ENCODE results near the gene SLC2A11.

Gene SLC2A11, protein sequence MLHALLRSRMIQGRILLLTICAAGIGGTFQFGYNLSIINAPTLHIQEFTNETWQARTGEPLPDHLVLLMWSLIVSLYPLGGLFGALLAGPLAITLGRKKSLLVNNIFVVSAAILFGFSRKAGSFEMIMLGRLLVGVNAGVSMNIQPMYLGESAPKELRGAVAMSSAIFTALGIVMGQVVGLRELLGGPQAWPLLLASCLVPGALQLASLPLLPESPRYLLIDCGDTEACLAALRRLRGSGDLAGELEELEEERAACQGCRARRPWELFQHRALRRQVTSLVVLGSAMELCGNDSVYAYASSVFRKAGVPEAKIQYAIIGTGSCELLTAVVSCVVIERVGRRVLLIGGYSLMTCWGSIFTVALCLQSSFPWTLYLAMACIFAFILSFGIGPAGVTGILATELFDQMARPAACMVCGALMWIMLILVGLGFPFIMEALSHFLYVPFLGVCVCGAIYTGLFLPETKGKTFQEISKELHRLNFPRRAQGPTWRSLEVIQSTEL

GRCh38 chr22:23857606-23858483 lies at the start of gene SLC2A11:
Gene SLC2A11 (plus strand): TSS chr22:23857875. CDS start chr22:23858000, 125 bp downstream.
- DNase-seq (ENCODE audit: low spot score), result peak; percentile 95

- no peak for DNase-seq (ENCODE audit: low spot score)
Measured at GRCh38 chr22:23812378-23812777, 45.3 kb upstream of the SLC2A11 start.

DNA sequence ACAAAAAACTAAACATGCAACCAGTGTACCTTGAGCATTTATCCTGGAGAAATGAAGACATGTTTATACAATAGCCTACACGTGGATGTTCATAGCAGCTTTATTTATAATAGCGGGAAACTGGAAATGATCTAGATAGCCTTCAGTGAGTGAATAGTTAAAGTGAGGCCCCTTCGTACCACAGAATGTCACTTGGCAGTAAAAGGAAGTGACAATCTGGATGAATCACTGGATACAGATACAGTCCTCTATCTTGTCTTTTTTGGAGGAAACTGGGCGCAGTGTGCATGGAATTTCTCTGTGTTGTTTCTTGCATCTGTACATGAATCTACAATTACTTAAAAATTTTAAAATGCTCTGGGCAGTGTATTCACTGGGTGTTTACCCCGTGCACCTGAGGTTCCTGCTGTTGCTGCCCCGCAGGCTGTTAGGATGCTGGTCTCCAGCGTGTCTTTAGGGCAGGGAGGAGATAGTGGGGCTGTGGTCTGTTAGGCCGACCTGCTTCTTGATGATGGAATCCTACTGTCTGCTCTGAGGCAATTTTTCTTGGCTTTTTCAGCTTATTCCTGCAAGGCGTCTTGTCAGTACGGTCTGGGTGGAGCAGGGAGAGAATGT lies 42.0 kb upstream of the SLC2A11 start:
- DNase-seq (ENCODE audit: low spot score), result no peak

DNA sequence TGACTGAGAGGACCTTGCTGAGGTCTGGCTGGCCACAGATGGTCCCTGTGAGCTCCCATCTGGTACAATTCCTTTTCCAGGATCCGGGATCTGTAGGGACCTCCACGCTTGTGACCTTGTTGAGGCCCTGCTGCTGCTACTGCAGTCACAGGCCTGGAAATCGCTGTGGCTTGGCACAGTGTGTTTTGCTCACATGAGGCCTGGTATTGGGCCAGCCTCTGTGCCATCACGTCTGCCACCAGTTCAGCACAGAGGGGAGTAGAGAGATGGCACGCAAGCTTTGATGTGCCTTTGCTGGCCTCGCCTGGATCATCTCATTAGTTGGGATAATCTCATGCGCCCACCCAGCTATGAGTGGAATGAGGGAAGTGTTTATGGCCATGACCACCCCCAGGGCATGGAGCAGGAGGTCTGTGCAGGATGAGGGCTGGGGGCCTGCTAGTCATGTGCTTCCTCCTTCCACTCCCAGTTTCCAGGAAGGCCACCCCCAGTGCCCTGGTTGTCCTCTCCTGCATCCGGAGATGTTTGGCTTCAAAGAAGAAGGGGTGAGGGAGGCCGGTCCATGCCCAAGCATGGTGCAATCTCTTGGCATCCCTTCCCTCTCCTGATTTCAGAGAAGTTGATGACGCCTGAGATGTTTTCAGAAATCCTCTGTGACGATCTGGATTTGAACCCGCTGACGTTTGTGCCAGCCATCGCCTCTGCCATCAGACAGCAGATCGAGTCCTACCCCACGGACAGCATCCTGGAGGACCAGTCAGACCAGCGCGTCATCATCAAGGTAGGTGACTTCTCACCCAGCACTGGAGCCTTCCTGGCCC lies 41.3 kb upstream of the SLC2A11 start:
- no peak for DNase-seq (ENCODE audit: low spot score)

DNA sequence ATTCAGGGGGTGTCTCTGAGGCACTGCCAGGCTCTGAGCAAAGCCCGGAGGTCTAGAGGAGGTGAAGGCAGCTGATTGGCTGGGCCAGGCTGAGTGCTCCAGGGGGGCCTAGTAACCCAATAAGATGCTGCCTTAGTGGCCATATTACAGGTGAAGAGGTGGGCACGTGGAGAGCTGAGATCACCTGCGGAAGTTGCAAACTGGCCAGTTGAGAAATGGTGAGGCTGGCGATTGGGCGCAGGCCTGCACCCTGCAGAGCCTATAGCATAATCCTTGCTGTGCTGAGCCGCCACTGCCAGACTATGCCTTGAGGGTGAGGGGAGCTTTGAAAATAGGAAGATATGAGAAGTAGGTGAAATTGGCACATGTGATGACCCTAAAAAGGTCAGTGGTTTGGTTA lies 40.5 kb upstream of the SLC2A11 start:
- no peak for DNase-seq (ENCODE audit: low spot score)

GRCh38 chr22:23818541-23818940 lies 39.1 kb upstream of the SLC2A11 start:
- DNase-seq (ENCODE audit: low spot score), result no peak

DNA sequence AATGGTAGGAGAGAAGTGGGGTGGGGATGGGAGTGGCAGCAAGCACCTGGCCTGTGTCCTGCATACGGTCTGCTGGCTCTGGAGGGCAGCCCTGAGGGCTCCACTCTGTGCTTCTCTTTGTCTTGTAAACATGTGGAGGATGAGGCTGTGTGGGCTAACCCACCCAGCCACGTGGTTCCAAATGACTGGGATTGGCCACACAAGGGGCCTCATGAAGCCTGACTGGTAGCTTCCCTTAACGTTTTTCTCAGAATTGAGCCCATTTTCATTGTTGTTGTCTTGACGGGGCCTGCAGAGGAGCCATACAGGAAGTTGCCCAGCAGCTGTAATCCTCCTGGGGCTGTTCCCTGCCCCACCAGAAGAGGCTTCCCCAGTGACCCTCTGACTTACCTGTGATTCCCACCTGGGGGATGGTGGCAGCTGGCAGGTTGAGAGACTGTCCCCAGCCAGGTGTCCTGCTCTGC lies 36.9 kb upstream of the SLC2A11 start:
- DNase-seq (ENCODE audit: low spot score), result no peak

DNA sequence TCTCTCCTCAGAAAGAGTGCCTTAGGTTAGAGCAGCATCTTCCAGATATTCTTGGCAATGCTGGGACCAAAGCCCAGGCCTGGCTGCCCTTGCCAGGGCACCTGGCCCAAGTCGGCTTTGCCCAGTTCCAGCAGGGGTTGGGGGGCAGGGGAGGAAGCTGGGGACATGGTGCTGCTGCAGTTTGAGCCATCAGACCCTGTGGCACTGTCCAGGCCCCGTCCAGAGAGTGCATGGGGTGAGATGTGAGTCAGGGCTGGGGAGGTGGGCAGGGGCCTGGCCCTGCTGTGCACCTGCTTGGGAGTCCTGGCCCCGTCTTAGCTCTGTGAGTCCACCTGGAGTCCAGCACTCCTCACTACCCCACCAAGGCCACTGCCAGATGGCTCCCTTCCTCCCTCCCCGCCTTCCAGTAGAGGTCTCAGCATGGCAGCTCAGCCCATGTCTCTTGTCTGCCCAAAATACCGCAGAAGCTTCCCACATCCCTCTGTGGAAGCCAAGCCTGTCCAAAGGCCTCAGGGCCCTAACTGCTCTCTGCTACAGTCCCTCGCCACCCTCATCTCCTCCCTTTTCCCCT lies 35.5 kb upstream of the SLC2A11 start:
- no peak for DNase-seq (ENCODE audit: low spot score)

DNA sequence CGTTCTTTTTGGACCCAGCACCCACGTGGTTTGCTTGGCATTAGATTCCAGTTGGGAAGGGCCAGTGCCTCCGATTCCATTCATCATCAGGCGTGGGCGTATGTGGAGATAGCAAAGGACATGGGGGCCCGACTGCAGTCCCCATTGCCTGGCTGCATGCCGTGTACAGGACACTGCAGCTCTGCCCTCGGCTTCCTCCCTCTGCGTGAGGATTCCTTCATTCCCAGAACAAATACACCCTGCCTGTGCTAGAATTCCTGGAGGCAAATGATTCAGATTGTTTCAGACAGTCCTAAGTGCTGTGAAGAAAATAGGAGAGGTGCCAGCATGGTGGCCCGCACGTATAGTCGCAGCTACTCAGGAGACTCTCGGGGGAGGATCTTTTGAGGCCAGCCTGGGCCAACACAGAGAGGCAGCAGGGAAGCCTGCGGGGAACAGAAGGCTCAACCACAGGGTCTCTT lies 34.3 kb upstream of the SLC2A11 start:
- DNase-seq (ENCODE audit: low spot score), result no peak

- DNase-seq (ENCODE audit: low spot score), result no peak
Measured at GRCh38 chr22:23824476-23825245, 33.0 kb upstream of the SLC2A11 start.

- DNase-seq (ENCODE audit: low spot score), result no peak
Measured at GRCh38 chr22:23825246-23825905, 32.3 kb upstream of the SLC2A11 start.

- no peak for DNase-seq (ENCODE audit: low spot score)
Measured at GRCh38 chr22:23826510-23827350, 30.9 kb upstream of the SLC2A11 start.

GRCh38 chr22:23827351-23827995 lies 30.2 kb upstream of the SLC2A11 start:
- no peak for DNase-seq (ENCODE audit: low spot score)

DNA sequence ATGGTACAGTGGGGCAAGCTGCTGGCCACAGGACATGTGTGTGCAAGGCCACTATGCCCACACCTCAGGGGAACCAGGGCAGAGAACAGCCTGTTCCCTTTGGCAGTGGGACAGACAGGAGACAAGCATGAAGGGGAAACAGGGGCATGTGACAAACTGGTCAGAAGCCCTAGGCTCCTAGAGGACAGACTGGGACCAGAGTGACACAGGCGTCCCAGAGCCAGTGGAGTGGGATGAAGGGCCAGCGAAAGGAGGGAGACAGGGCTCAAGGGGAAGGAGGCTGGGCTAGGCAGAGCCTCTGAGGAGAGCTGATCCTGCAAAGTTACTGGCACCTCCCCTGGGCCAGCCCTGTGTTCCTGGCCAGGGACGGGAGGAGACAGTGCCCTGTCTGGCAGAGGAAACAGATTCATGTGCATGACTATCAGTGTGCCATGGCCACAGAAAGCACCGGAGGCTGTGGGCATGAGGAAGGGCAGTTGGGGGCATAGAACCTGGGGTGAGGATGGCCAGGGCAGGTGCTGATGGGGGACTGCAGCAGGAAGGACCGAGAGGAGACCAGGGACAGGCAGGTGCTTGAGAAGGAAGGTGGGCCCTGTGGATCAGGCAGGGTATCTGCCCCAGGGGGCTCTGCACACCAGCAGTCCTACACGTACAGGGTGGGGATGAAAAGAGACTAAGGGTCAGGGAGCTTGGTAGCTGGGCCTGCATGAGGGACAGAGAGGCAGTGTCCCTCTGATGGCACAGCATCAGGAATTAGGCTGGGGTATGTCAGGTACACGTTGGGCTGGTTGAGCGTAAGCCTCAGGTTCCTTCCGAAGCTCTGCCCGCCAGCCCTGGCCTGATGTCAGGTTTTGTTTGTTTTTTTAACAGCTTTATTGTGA lies 28.6 kb upstream of the SLC2A11 start:
- DNase-seq (ENCODE audit: low spot score), result no peak

- DNase-seq (ENCODE audit: low spot score), result no peak
Measured at GRCh38 chr22:23829845-23830372, 27.8 kb upstream of the SLC2A11 start.

GRCh38 chr22:23831261-23831660 lies 26.4 kb upstream of the SLC2A11 start:
- DNase-seq (ENCODE audit: low spot score), result no peak

DNA sequence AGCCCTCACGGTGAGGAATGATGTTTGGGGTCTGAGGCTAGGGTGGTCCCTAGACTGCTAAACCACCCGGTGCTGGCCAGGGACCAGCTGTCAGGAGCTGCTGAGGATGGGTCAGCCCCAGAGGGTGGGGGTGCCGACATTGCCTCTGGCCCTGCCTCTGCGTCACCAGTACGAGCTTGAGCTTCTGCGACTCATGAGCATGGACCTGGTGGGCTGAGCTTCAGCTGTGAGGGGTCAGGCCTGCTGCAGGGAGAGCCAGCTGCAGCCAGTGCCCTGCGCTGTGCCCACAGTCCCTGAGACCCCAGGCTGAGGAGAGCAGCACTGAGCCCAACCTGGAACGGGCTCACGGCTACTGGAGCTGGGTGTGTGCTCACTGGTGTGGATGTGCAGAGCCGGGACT lies 25.9 kb upstream of the SLC2A11 start:
- no peak for DNase-seq (ENCODE audit: low spot score)
